PC-9 (cell line): ENCODE data around the gene SPRY4. TPM values are rescaled to one million over a fixed set of nuclear protein-coding genes. Genes with fewer than 3 reads are reported as not detected.

Source experiments
- BruUV-seq: library from RNA; stranded (reverse); fragments of 400-500 nt; replicated peaks from 2 replicates; lab custom pipeline; 2021; lab: Mats Ljungman, UMichigan
- CTCF ChIA-PET: fragments of 300-600 bp; sonication (Branson Sonifier 250); formaldehyde crosslinking; loops from one replicate; lab custom pipeline; 2022; ENCODE audit warnings: antibody characterized with exemption; lab: Charles Lee
- POLR2A ChIA-PET: fragments of 300-600 bp; sonication (Branson Sonifier 250); formaldehyde crosslinking; loops from one replicate; lab custom pipeline; 2022; ENCODE audit warnings: antibody characterized with exemption; ENCODE audit not compliant: unreplicated experiment; lab: Charles Lee
- DNase-seq, 2 experiments: peaks; one replicate each; pipeline versions ENCODE4 v3.0.0 to v3.0.0-alpha.2; 2015 to 2022; ENCODE audit warnings: mixed read lengths in 1 of 2
- H2AFZ ChIP-seq: fragments of 200-600 bp; sonication (generic); 2 replicates; pipeline ENCODE4 v1.8.1; 2017; ENCODE audit warnings: antibody characterized with exemption
- H3F3A ChIP-seq: fragments of 200-600 bp; sonication (generic); 2 replicates; pipeline ENCODE4 v1.8.1; 2017; ENCODE audit warnings: antibody characterized with exemption, mild to moderate bottlenecking, low read depth; ENCODE audit not compliant: insufficient read depth
- H3K27ac ChIP-seq: fragments of 200-600 bp; sonication (generic); 2 replicates; pipeline ENCODE4 v1.6.1; 2016; ENCODE audit warnings: mixed run types
- H3K27me3 ChIP-seq: fragments of 200-600 bp; sonication (generic); 2 replicates; pipeline ENCODE4 v1.6.1; 2016; ENCODE audit warnings: low read depth, mixed run types; ENCODE audit not compliant: insufficient read depth
- H3K36me3 ChIP-seq: fragments of 200-600 bp; sonication (generic); 2 replicates; pipeline ENCODE4 v1.6.1; 2016; ENCODE audit warnings: low read depth, mixed run types
- H3K4me1 ChIP-seq: fragments of 200-600 bp; sonication (generic); replicated peaks from 2 replicates; pipeline ENCODE4 v1.6.1; 2016; ENCODE audit warnings: mixed run types; ENCODE audit not compliant: insufficient read depth
- H3K4me2 ChIP-seq: fragments of 200-600 bp; sonication (generic); 2 replicates; pipeline ENCODE4 v1.6.1; 2017; ENCODE audit warnings: mixed run types
- H3K4me3 ChIP-seq: fragments of 200-600 bp; sonication (generic); 2 replicates; pipeline ENCODE4 v1.6.1; 2016; ENCODE audit warnings: mixed run types
- H3K79me2 ChIP-seq: fragments of 200-600 bp; sonication (generic); 2 replicates; pipeline ENCODE4 v1.6.1; 2017; ENCODE audit warnings: low read depth, mixed run types
- H3K9me2 ChIP-seq: fragments of 200-600 bp; sonication (generic); 2 replicates; pipeline ENCODE4 v1.8.1; 2017; ENCODE audit warnings: mild to moderate bottlenecking; ENCODE audit not compliant: insufficient read depth
- H3K9me3 ChIP-seq: fragments of 200-600 bp; sonication (generic); 2 replicates; pipeline ENCODE4 v1.8.1; 2016; ENCODE audit warnings: low read depth; ENCODE audit not compliant: insufficient read depth
- H4K20me1 ChIP-seq: fragments of 200-600 bp; sonication (generic); 2 replicates; pipeline ENCODE4 v1.8.1; 2017; ENCODE audit not compliant: insufficient read depth
- EZH2 ChIP-seq: fragments of 200-600 bp; sonication (generic); IDR thresholded peaks from 2 replicates; pipeline ENCODE4 v1.8.0; 2017; ENCODE audit warnings: antibody characterized with exemption, low read depth
- intact Hi-C: fragments of 100-400 bp; cut with micrococcal nuclease; formaldehyde crosslinking; loops from one replicate; pipeline ENCODE4 v1.10.0; 2022; ENCODE audit not compliant: unreplicated experiment
- total RNA-seq: library from RNA; stranded (reverse); gene quantifications from 2 replicates; pipeline ENCODE4 v1.2.3, GENCODE V29; 2021
- TF ChIP-seq, protein P1 (sequence below): fragments of 200-600 bp; sonication (generic); conservative IDR thresholded peaks from 2 replicates; pipeline ENCODE4 v1.6.1; 2017; ENCODE audit warnings: mixed run types, antibody characterized with exemption, mild to moderate bottlenecking, moderate library complexity

SPRY4 gene
- total RNA-seq, 1 experiment from 2014 or later = 11.0 TPM

DNA sequence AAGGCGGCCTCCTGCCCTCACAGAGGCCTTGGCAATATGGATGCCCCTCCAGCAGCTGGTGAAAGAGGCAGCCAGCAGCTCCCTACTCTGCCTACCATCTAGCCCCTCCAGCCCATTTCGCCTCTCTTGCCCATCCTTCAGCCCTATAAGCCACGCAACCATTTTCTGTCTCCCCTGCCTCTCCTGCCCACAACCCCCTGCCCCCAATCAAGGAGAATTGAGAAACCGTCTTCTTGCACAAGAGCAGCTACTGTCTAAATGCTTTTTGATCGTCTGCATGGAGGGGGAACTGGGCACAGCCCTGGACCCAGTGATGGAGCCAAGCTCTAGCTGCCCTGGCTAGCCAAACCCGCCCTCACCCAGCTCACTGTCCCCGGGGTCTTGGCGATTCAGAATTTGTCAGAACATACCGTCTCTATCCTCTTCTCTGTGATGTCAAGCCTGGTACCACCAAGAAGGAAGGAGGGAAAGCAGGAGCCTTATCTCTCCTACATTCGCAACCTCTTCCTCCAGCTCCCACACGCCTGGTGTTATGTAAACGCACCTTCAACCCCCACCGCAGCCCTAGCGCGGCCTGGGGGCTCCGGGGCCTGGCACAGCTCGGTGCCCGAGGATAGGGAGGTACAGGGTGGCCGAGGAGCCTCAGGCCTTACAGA, 1.2 kb downstream of the SPRY4 start:
- Histone ChIP-seq H3K27ac (peak overlapping the region; percentile 67), H3F3A (peaks cover 33% of the 10 kb centered on the region; the same call in 1 of the 2 replicates), H3K9me3 (no peaks in the 10 kb centered on the region), H3K4me3 (peak overlapping the region; percentile 82), H3K4me2 (peak overlapping the region; percentile 87), H3K4me1 (peaks cover 60% of the 10 kb centered on the region), H3K27me3 (no peaks in the 10 kb centered on the region), H3K36me3 (peaks cover 20% of the 10 kb centered on the region), H4K20me1 (peaks cover 52% of the 10 kb centered on the region), H2AFZ (no peak overlapping the region), H3K9me2 (no peaks in the 10 kb centered on the region), H3K79me2 (peaks cover 85% of the 10 kb centered on the region)
- no peak for TF ChIP-seq EZH2
- TF ChIP-seq, protein P1, sequence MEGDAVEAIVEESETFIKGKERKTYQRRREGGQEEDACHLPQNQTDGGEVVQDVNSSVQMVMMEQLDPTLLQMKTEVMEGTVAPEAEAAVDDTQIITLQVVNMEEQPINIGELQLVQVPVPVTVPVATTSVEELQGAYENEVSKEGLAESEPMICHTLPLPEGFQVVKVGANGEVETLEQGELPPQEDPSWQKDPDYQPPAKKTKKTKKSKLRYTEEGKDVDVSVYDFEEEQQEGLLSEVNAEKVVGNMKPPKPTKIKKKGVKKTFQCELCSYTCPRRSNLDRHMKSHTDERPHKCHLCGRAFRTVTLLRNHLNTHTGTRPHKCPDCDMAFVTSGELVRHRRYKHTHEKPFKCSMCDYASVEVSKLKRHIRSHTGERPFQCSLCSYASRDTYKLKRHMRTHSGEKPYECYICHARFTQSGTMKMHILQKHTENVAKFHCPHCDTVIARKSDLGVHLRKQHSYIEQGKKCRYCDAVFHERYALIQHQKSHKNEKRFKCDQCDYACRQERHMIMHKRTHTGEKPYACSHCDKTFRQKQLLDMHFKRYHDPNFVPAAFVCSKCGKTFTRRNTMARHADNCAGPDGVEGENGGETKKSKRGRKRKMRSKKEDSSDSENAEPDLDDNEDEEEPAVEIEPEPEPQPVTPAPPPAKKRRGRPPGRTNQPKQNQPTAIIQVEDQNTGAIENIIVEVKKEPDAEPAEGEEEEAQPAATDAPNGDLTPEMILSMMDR = no peak
- DNase-seq = no peak
- no TSS peak for BruUV-seq
- ChIA-PET CTCF (interaction anchor here (0.5 to 1.1 kb wide), 5 partner anchors 33 to 705 kb away, joined by 3 to 21 read pairs (median 4); partner anchors contain the start of gene DIAPH1), POLR2A (interaction anchor here (0.6 to 1.2 kb wide), 2 partner anchors 48 to 113 kb away, joined by 5 to 8 read pairs; no protein-coding TSS in a partner anchor)
- intact Hi-C loops = loop anchor here (1.0 to 10.0 kb wide), 3 partner anchors 49 to 371 kb away; no protein-coding TSS in a partner anchor

GRCh38 chr5:142322747-142323479, 1.9 kb downstream of the SPRY4 start:
- H3K79me2 ChIP-seq = peaks cover 85% of the 10 kb centered on the region
- H3K27ac ChIP-seq = peak overlapping the region; percentile 67
- ChIA-PET POLR2A (interaction anchor here (0.6 to 1.2 kb wide), 3 partner anchors 47 to 126 kb away, joined by 5 to 35 read pairs (median 8); no protein-coding TSS in a partner anchor), CTCF (interaction anchor here (0.6 to 1.1 kb wide), 7 partner anchors 34 to 704 kb away, joined by 3 to 21 read pairs (median 4); partner anchors contain the start of gene DIAPH1)
- intact Hi-C loops = loop anchor here (10.0 kb wide), 1 partner anchor 372 kb away; no protein-coding TSS in a partner anchor
- H3K9me2 ChIP-seq = no peaks in the 10 kb centered on the region
- no peaks in the 10 kb centered on the region for H3K9me3 ChIP-seq
- no peak overlapping the region for H2AFZ ChIP-seq
- peaks cover 59% of the 10 kb centered on the region for H4K20me1 ChIP-seq
- H3K4me3 ChIP-seq = peak overlapping the region; percentile 82
- H3F3A ChIP-seq = peaks cover 40% of the 10 kb centered on the region; the same call in 1 of the 2 replicates
- BruUV-seq = no TSS peak
- no peak for TF ChIP-seq EZH2
- TF ChIP-seq, protein P1 = no peak
- DNase-seq = peak in 1 of 2 experiments; percentile 41
- H3K36me3 ChIP-seq = peaks cover 20% of the 10 kb centered on the region
- H3K27me3 ChIP-seq = no peaks in the 10 kb centered on the region
- H3K4me1 ChIP-seq = peaks cover 61% of the 10 kb centered on the region
- peak overlapping the region; percentile 87 for H3K4me2 ChIP-seq

- H3K4me3 ChIP-seq = peak overlapping the region; percentile 82
These were observed 2.4 kb downstream of the SPRY4 start for GRCh38 chr5:142322403-142322746.

More at GRCh38 chr5:142322403-142322746, 2.4 kb downstream of the SPRY4 start:
- Histone ChIP-seq H3F3A (peaks cover 45% of the 10 kb centered on the region; the same call in 1 of the 2 replicates), H3K36me3 (peaks cover 20% of the 10 kb centered on the region), H2AFZ (no peak overlapping the region), H4K20me1 (peaks cover 64% of the 10 kb centered on the region), H3K4me2 (peak overlapping the region; percentile 87), H3K9me2 (no peaks in the 10 kb centered on the region), H3K4me1 (peaks cover 56% of the 10 kb centered on the region), H3K27me3 (no peaks in the 10 kb centered on the region), H3K9me3 (no peaks in the 10 kb centered on the region), H3K79me2 (peaks cover 85% of the 10 kb centered on the region), H3K27ac (peak overlapping the region; percentile 67)
- intact Hi-C loops = loop anchor here (10.0 kb wide), 1 partner anchor 372 kb away; no protein-coding TSS in a partner anchor
- no peak for TF ChIP-seq EZH2
- TF ChIP-seq, protein P1 = no peak
- BruUV-seq = no TSS peak
- DNase-seq = no peak
- CTCF ChIA-PET = interaction anchor here (0.6 to 1.1 kb wide), 4 partner anchors 180 to 376 kb away, joined by 3 to 21 read pairs (median 4); no protein-coding TSS in a partner anchor
- POLR2A ChIA-PET = interaction anchor here (0.6 kb wide), 1 partner anchor 126 kb away, joined by 35 read pairs; no protein-coding TSS in a partner anchor
